H9 (cell line): ENCODE results near the gene ZNF286A. TPM values are rescaled to one million over a fixed set of nuclear protein-coding genes. Genes with fewer than 3 reads are reported as not detected.
"Not testable (repeated sequence)": the region's sequence is repeated elsewhere in the genome, so short reads cannot be mapped to it uniquely, and the experiment has no call there.

Source experiments
- DNase-seq: peaks from one replicate; pipeline ENCODE4 v3.0.0-alpha.2; 2017
- H2AFZ ChIP-seq: one replicate; pipeline ENCODE4 v1.6.1; 2013; ENCODE audit warnings: mild to moderate bottlenecking, low read length, control low read depth, moderate library complexity
- H2AK5ac ChIP-seq: 2 replicates; pipeline ENCODE4 v1.6.1; 2013; ENCODE audit warnings: low read length, control low read depth, mixed read lengths; ENCODE audit not compliant: insufficient read length
- H2BK120ac ChIP-seq: one replicate; pipeline ENCODE4 v1.6.1; 2013; ENCODE audit warnings: low read depth, mild to moderate bottlenecking, low read length, control low read depth, inconsistent platforms; ENCODE audit not compliant: poor library complexity, severe bottlenecking
- H2BK12ac ChIP-seq: 2 replicates; pipeline ENCODE4 v1.6.1; 2013; ENCODE audit warnings: low read length, control low read depth, mixed read lengths, low read depth; ENCODE audit not compliant: insufficient read length
- H2BK15ac ChIP-seq: 2 replicates; pipeline ENCODE4 v1.6.1; 2013; ENCODE audit warnings: low read depth, low read length, control low read depth
- H2BK20ac ChIP-seq: one replicate; pipeline ENCODE4 v1.6.1; 2013; ENCODE audit warnings: low read depth, mild to moderate bottlenecking, low read length, control low read depth, inconsistent platforms; ENCODE audit not compliant: poor library complexity, severe bottlenecking
- H2BK5ac ChIP-seq: 2 replicates; pipeline ENCODE4 v1.6.1; 2013; ENCODE audit warnings: low read length, control low read depth, mixed read lengths; ENCODE audit not compliant: insufficient read length
- H3K14ac ChIP-seq: 2 replicates; pipeline ENCODE4 v1.6.1; 2013; ENCODE audit warnings: low read length, control low read depth; ENCODE audit not compliant: insufficient read depth
- H3K18ac ChIP-seq: 2 replicates; pipeline ENCODE4 v1.6.1; 2013; ENCODE audit warnings: low read depth, mild to moderate bottlenecking, mixed read lengths, low read length, control low read depth; ENCODE audit not compliant: insufficient read length
- H3K23ac ChIP-seq: 2 replicates; pipeline ENCODE4 v1.6.1; 2013; ENCODE audit warnings: low read length, control low read depth, mixed read lengths, low read depth; ENCODE audit not compliant: insufficient read length
- H3K23me2 ChIP-seq: 2 replicates; pipeline ENCODE4 v1.6.1; 2013; ENCODE audit warnings: low read depth, mild to moderate bottlenecking, mixed read lengths, low read length, control low read depth; ENCODE audit not compliant: insufficient read length, poor library complexity, severe bottlenecking
- H3K27ac ChIP-seq: 2 replicates; pipeline ENCODE4 v1.5.1; 2013; ENCODE audit warnings: low read length, control low read depth, mixed read lengths, low read depth; ENCODE audit not compliant: insufficient read length
- H3K27me3 ChIP-seq: 2 replicates; pipeline ENCODE4 v1.6.1; 2013; ENCODE audit warnings: low read length, control low read depth, inconsistent platforms; ENCODE audit not compliant: insufficient read depth
- H3K4ac ChIP-seq: 2 replicates; pipeline ENCODE4 v1.6.1; 2013; ENCODE audit warnings: low read depth, mild to moderate bottlenecking, control low read depth, inconsistent platforms, low read length, moderate library complexity
- H3K4me1 ChIP-seq: 2 replicates; pipeline ENCODE4 v1.6.1; 2013; ENCODE audit warnings: low read length, control low read depth, inconsistent platforms; ENCODE audit not compliant: insufficient read depth
- H3K4me2 ChIP-seq: 2 replicates; pipeline ENCODE4 v1.6.1; 2013; ENCODE audit warnings: low read length, control low read depth, mixed read lengths; ENCODE audit not compliant: insufficient read length, insufficient read depth
- H3K56ac ChIP-seq: 2 replicates; pipeline ENCODE4 v1.6.1; 2013; ENCODE audit warnings: low read depth, mild to moderate bottlenecking, mixed read lengths, low read length, control low read depth; ENCODE audit not compliant: insufficient read length
- H3K79me1 ChIP-seq: 2 replicates; pipeline ENCODE4 v1.6.1; 2013; ENCODE audit warnings: low read depth, mild to moderate bottlenecking, moderate library complexity, low read length, control low read depth, inconsistent platforms; ENCODE audit not compliant: insufficient read depth, poor library complexity, severe bottlenecking
- H3K79me2 ChIP-seq: 2 replicates; pipeline ENCODE4 v1.6.1; 2013; ENCODE audit warnings: low read length, control low read depth, inconsistent platforms; ENCODE audit not compliant: insufficient read depth
- H3K9ac ChIP-seq: 2 replicates; pipeline ENCODE4 v1.6.1; 2013; ENCODE audit warnings: low read length, control low read depth, mixed read lengths; ENCODE audit not compliant: insufficient read length; ENCODE audit errors: extremely low read depth
- H3K9me3 ChIP-seq: one replicate; pipeline ENCODE4 v1.6.1; 2013; ENCODE audit warnings: low read depth, low read length, inconsistent platforms; ENCODE audit not compliant: control insufficient read depth
- H3T11ph ChIP-seq: one replicate; pipeline ENCODE4 v1.6.1; 2013; ENCODE audit warnings: mild to moderate bottlenecking, low read length, control low read depth, inconsistent platforms
- H4K20me1 ChIP-seq: one replicate; pipeline ENCODE4 v1.6.1; 2013; ENCODE audit not compliant: control insufficient read depth, insufficient read length, insufficient read depth
- H4K5ac ChIP-seq: 2 replicates; pipeline ENCODE4 v1.6.1; 2013; ENCODE audit warnings: low read depth, mild to moderate bottlenecking, mixed read lengths, low read length, control low read depth; ENCODE audit not compliant: insufficient read length
- H4K8ac ChIP-seq: replicated peaks from 2 replicates; pipeline ENCODE4 v1.6.1; 2013; ENCODE audit warnings: low read length, control low read depth, mixed read lengths, low read depth; ENCODE audit not compliant: insufficient read length
- H4K91ac ChIP-seq: 2 replicates; pipeline ENCODE4 v1.6.1; 2013; ENCODE audit warnings: low read depth, mild to moderate bottlenecking, moderate library complexity, mixed read lengths, low read length, control low read depth; ENCODE audit not compliant: insufficient read length
- H3K27ac Mint-ChIP-seq, 3 experiments: 2 replicates in 2 of 3; 3 replicates in 1 of 3; pipeline ENCODE4 v1.8.0; 2020 to 2021; ENCODE audit warnings: mixed read lengths in 3 of 3, mild to moderate bottlenecking in 1 of 3, moderate library complexity in 1 of 3
- H3K27me3 Mint-ChIP-seq: 2 replicates; pipeline ENCODE4 v1.8.0; 2021; ENCODE audit warnings: low read depth, mild to moderate bottlenecking, moderate library complexity, mixed read lengths
- H3K36me3 Mint-ChIP-seq, 3 experiments: 2 replicates in 2 of 3; 3 replicates in 1 of 3; pipeline ENCODE4 v1.8.0; 2020 to 2021; ENCODE audit warnings: low read depth in 3 of 3, mixed read lengths in 3 of 3; ENCODE audit not compliant: insufficient read depth in 1 of 3
- H3K4me1 Mint-ChIP-seq, 2 experiments: 2 replicates each; pipeline ENCODE4 v1.8.0; 2020; ENCODE audit warnings: mixed read lengths in 2 of 2
- H3K4me3 Mint-ChIP-seq, 2 experiments: 2 replicates in 1 of 2; 3 replicates in 1 of 2; pipeline ENCODE4 v1.8.0; 2020 to 2021; ENCODE audit warnings: mild to moderate bottlenecking in 2 of 2, mixed read lengths in 2 of 2, moderate library complexity in 1 of 2
- H3K9me3 Mint-ChIP-seq, 2 experiments: 2 replicates in 1 of 2; 3 replicates in 1 of 2; pipeline ENCODE4 v1.8.0; 2020; ENCODE audit warnings: mild to moderate bottlenecking in 2 of 2, mixed read lengths in 2 of 2, moderate library complexity in 1 of 2
- WGBS: extraction: QIAGEN DNeasy Blood & Tissue Kit; methylation state at CpG from one replicate; pipeline ENCODE4 v1.1.7; 2013; ENCODE audit warnings: missing lambda C conversion rate, low lambda C conversion rate, mixed read lengths; ENCODE audit not compliant: insufficient read length; ENCODE audit errors: extremely low coverage; 5-methylcytosine and 5-hydroxymethylcytosine counted together
- total RNA-seq: library from RNA; stranded (reverse); gene quantifications from 2 replicates; pipeline ENCODE4 v1.2.1, GENCODE V29; 2021

The ZNF286A gene
- total RNA-seq, 1 experiment from 2014 or later, result 101 TPM

- H4K91ac ChIP-seq, H3K18ac ChIP-seq, H3K56ac ChIP-seq, H3K4ac ChIP-seq, H3K27ac Mint-ChIP-seq, H3K9ac ChIP-seq, H3K79me2 ChIP-seq, H3K27me3 ChIP-seq, H2BK5ac ChIP-seq, H2BK15ac ChIP-seq, H2AFZ ChIP-seq, H3K14ac ChIP-seq, H4K5ac ChIP-seq, H3K4me2 ChIP-seq, H4K8ac ChIP-seq, H2BK20ac ChIP-seq, H3K23me2 ChIP-seq, H3K23ac ChIP-seq, H4K20me1 ChIP-seq, H3K79me1 ChIP-seq, H2AK5ac ChIP-seq, H3K4me3 Mint-ChIP-seq, H3K27me3 Mint-ChIP-seq, H2BK12ac ChIP-seq, H3K4me1 ChIP-seq, H3T11ph ChIP-seq, H3K9me3 ChIP-seq, H3K27ac ChIP-seq, DNase-seq, H2BK120ac ChIP-seq, H3K4me1 Mint-ChIP-seq: not testable (repeated sequence)
- H3K36me3 Mint-ChIP-seq, result peaks cover 76 to 93% (median 90%) of the 10 kb centered on the region in 3 experiments
- no CpG with 5 or more reads among the region's 3 CpGs for WGBS
- peaks cover 51 to 66% of the 10 kb centered on the region in 2 experiments for H3K9me3 Mint-ChIP-seq
Measured at GRCh38 chr17:15708879-15709278, 9.3 kb downstream of the ZNF286A start.

- not testable (repeated sequence) for H2AK5ac ChIP-seq, H3K79me2 ChIP-seq, H3K9ac ChIP-seq, H3K27ac ChIP-seq, H3T11ph ChIP-seq, H3K4me1 ChIP-seq, H3K79me1 ChIP-seq, H3K4me2 ChIP-seq, H2AFZ ChIP-seq, H3K18ac ChIP-seq, H3K27me3 Mint-ChIP-seq, H3K23ac ChIP-seq, H3K14ac ChIP-seq, H4K20me1 ChIP-seq, H3K27ac Mint-ChIP-seq, H4K5ac ChIP-seq, DNase-seq, H3K56ac ChIP-seq, H2BK20ac ChIP-seq, H2BK12ac ChIP-seq, H2BK5ac ChIP-seq, H3K4me1 Mint-ChIP-seq, H2BK120ac ChIP-seq, H4K91ac ChIP-seq, H4K8ac ChIP-seq, H3K27me3 ChIP-seq, H3K4me3 Mint-ChIP-seq, H2BK15ac ChIP-seq, H3K4ac ChIP-seq, H3K23me2 ChIP-seq
- H3K9me3 Mint-ChIP-seq, result peaks cover 62 to 63% of the 10 kb centered on the region in 2 experiments
- H3K36me3 Mint-ChIP-seq, result peaks cover 60 to 82% (median 74%) of the 10 kb centered on the region in 3 experiments
- peaks cover 22% of the 10 kb centered on the region for H3K9me3 ChIP-seq
- no CpG with 5 or more reads among the region's 11 CpGs for WGBS
Measured at GRCh38 chr17:15716601-15717563, 17.3 kb downstream of the ZNF286A start.
